H9 (cell line): ENCODE results near the gene MEGF9. TPM values are rescaled to one million over a fixed set of nuclear protein-coding genes. Genes with fewer than 3 reads are reported as not detected.

ENCODE experiments used
- DNase-seq: peaks from one replicate; pipeline ENCODE4 v3.0.0-alpha.2; 2017
- H2AFZ ChIP-seq: one replicate; pipeline ENCODE4 v1.6.1; 2013; ENCODE audit warnings: mild to moderate bottlenecking, low read length, control low read depth, moderate library complexity
- H2AK5ac ChIP-seq: 2 replicates; pipeline ENCODE4 v1.6.1; 2013; ENCODE audit warnings: low read length, control low read depth, mixed read lengths; ENCODE audit not compliant: insufficient read length
- H2BK120ac ChIP-seq: one replicate; pipeline ENCODE4 v1.6.1; 2013; ENCODE audit warnings: low read depth, mild to moderate bottlenecking, low read length, control low read depth, inconsistent platforms; ENCODE audit not compliant: poor library complexity, severe bottlenecking
- H2BK12ac ChIP-seq: 2 replicates; pipeline ENCODE4 v1.6.1; 2013; ENCODE audit warnings: low read length, control low read depth, mixed read lengths, low read depth; ENCODE audit not compliant: insufficient read length
- H2BK15ac ChIP-seq: 2 replicates; pipeline ENCODE4 v1.6.1; 2013; ENCODE audit warnings: low read depth, low read length, control low read depth
- H2BK20ac ChIP-seq: one replicate; pipeline ENCODE4 v1.6.1; 2013; ENCODE audit warnings: low read depth, mild to moderate bottlenecking, low read length, control low read depth, inconsistent platforms; ENCODE audit not compliant: poor library complexity, severe bottlenecking
- H2BK5ac ChIP-seq: 2 replicates; pipeline ENCODE4 v1.6.1; 2013; ENCODE audit warnings: low read length, control low read depth, mixed read lengths; ENCODE audit not compliant: insufficient read length
- H3K14ac ChIP-seq: 2 replicates; pipeline ENCODE4 v1.6.1; 2013; ENCODE audit warnings: low read length, control low read depth; ENCODE audit not compliant: insufficient read depth
- H3K18ac ChIP-seq: 2 replicates; pipeline ENCODE4 v1.6.1; 2013; ENCODE audit warnings: low read depth, mild to moderate bottlenecking, mixed read lengths, low read length, control low read depth; ENCODE audit not compliant: insufficient read length
- H3K23ac ChIP-seq: 2 replicates; pipeline ENCODE4 v1.6.1; 2013; ENCODE audit warnings: low read length, control low read depth, mixed read lengths, low read depth; ENCODE audit not compliant: insufficient read length
- H3K23me2 ChIP-seq: 2 replicates; pipeline ENCODE4 v1.6.1; 2013; ENCODE audit warnings: low read depth, mild to moderate bottlenecking, mixed read lengths, low read length, control low read depth; ENCODE audit not compliant: insufficient read length, poor library complexity, severe bottlenecking
- H3K27ac ChIP-seq: 2 replicates; pipeline ENCODE4 v1.5.1; 2013; ENCODE audit warnings: low read length, control low read depth, mixed read lengths, low read depth; ENCODE audit not compliant: insufficient read length
- H3K27me3 ChIP-seq: 2 replicates; pipeline ENCODE4 v1.6.1; 2013; ENCODE audit warnings: low read length, control low read depth, inconsistent platforms; ENCODE audit not compliant: insufficient read depth
- H3K4ac ChIP-seq: 2 replicates; pipeline ENCODE4 v1.6.1; 2013; ENCODE audit warnings: low read depth, mild to moderate bottlenecking, control low read depth, inconsistent platforms, low read length, moderate library complexity
- H3K4me1 ChIP-seq: 2 replicates; pipeline ENCODE4 v1.6.1; 2013; ENCODE audit warnings: low read length, control low read depth, inconsistent platforms; ENCODE audit not compliant: insufficient read depth
- H3K4me2 ChIP-seq: 2 replicates; pipeline ENCODE4 v1.6.1; 2013; ENCODE audit warnings: low read length, control low read depth, mixed read lengths; ENCODE audit not compliant: insufficient read length, insufficient read depth
- H3K56ac ChIP-seq: 2 replicates; pipeline ENCODE4 v1.6.1; 2013; ENCODE audit warnings: low read depth, mild to moderate bottlenecking, mixed read lengths, low read length, control low read depth; ENCODE audit not compliant: insufficient read length
- H3K79me1 ChIP-seq: 2 replicates; pipeline ENCODE4 v1.6.1; 2013; ENCODE audit warnings: low read depth, mild to moderate bottlenecking, moderate library complexity, low read length, control low read depth, inconsistent platforms; ENCODE audit not compliant: insufficient read depth, poor library complexity, severe bottlenecking
- H3K79me2 ChIP-seq: 2 replicates; pipeline ENCODE4 v1.6.1; 2013; ENCODE audit warnings: low read length, control low read depth, inconsistent platforms; ENCODE audit not compliant: insufficient read depth
- H3K9ac ChIP-seq: 2 replicates; pipeline ENCODE4 v1.6.1; 2013; ENCODE audit warnings: low read length, control low read depth, mixed read lengths; ENCODE audit not compliant: insufficient read length; ENCODE audit errors: extremely low read depth
- H3K9me3 ChIP-seq: one replicate; pipeline ENCODE4 v1.6.1; 2013; ENCODE audit warnings: low read depth, low read length, inconsistent platforms; ENCODE audit not compliant: control insufficient read depth
- H3T11ph ChIP-seq: one replicate; pipeline ENCODE4 v1.6.1; 2013; ENCODE audit warnings: mild to moderate bottlenecking, low read length, control low read depth, inconsistent platforms
- H4K20me1 ChIP-seq: one replicate; pipeline ENCODE4 v1.6.1; 2013; ENCODE audit not compliant: control insufficient read depth, insufficient read length, insufficient read depth
- H4K5ac ChIP-seq: 2 replicates; pipeline ENCODE4 v1.6.1; 2013; ENCODE audit warnings: low read depth, mild to moderate bottlenecking, mixed read lengths, low read length, control low read depth; ENCODE audit not compliant: insufficient read length
- H4K8ac ChIP-seq: replicated peaks from 2 replicates; pipeline ENCODE4 v1.6.1; 2013; ENCODE audit warnings: low read length, control low read depth, mixed read lengths, low read depth; ENCODE audit not compliant: insufficient read length
- H4K91ac ChIP-seq: 2 replicates; pipeline ENCODE4 v1.6.1; 2013; ENCODE audit warnings: low read depth, mild to moderate bottlenecking, moderate library complexity, mixed read lengths, low read length, control low read depth; ENCODE audit not compliant: insufficient read length
- H3K27ac Mint-ChIP-seq, 3 experiments: 2 replicates in 2 of 3; 3 replicates in 1 of 3; pipeline ENCODE4 v1.8.0; 2020 to 2021; ENCODE audit warnings: mixed read lengths in 3 of 3, mild to moderate bottlenecking in 1 of 3, moderate library complexity in 1 of 3
- H3K27me3 Mint-ChIP-seq: 2 replicates; pipeline ENCODE4 v1.8.0; 2021; ENCODE audit warnings: low read depth, mild to moderate bottlenecking, moderate library complexity, mixed read lengths
- H3K36me3 Mint-ChIP-seq, 3 experiments: 2 replicates in 2 of 3; 3 replicates in 1 of 3; pipeline ENCODE4 v1.8.0; 2020 to 2021; ENCODE audit warnings: low read depth in 3 of 3, mixed read lengths in 3 of 3; ENCODE audit not compliant: insufficient read depth in 1 of 3
- H3K4me1 Mint-ChIP-seq, 2 experiments: 2 replicates each; pipeline ENCODE4 v1.8.0; 2020; ENCODE audit warnings: mixed read lengths in 2 of 2
- H3K4me3 Mint-ChIP-seq, 2 experiments: 2 replicates in 1 of 2; 3 replicates in 1 of 2; pipeline ENCODE4 v1.8.0; 2020 to 2021; ENCODE audit warnings: mild to moderate bottlenecking in 2 of 2, mixed read lengths in 2 of 2, moderate library complexity in 1 of 2
- H3K9me3 Mint-ChIP-seq, 2 experiments: 2 replicates in 1 of 2; 3 replicates in 1 of 2; pipeline ENCODE4 v1.8.0; 2020; ENCODE audit warnings: mild to moderate bottlenecking in 2 of 2, mixed read lengths in 2 of 2, moderate library complexity in 1 of 2
- WGBS: extraction: QIAGEN DNeasy Blood & Tissue Kit; methylation state at CpG from one replicate; pipeline ENCODE4 v1.1.7; 2013; ENCODE audit warnings: missing lambda C conversion rate, low lambda C conversion rate, mixed read lengths; ENCODE audit not compliant: insufficient read length; ENCODE audit errors: extremely low coverage; 5-methylcytosine and 5-hydroxymethylcytosine counted together
- total RNA-seq: library from RNA; stranded (reverse); gene quantifications from 2 replicates; pipeline ENCODE4 v1.2.1, GENCODE V29; 2021
- TF ChIP-seq, protein P1 (sequence below): fragments of 200-600 bp; sonication (generic); conservative IDR thresholded peaks from 3 replicates; pipeline ENCODE4 v1.8.0; 2021; ENCODE audit warnings: antibody characterized with exemption, mild to moderate bottlenecking

The MEGF9 gene
- total RNA-seq, 1 experiment from 2014 or later: 0.94 TPM

GRCh38 chr9:120654272-120654671 is 60.0 kb downstream of the MEGF9 start:
- no peak overlapping the region for H4K5ac ChIP-seq
- no peak overlapping the region for H2BK15ac ChIP-seq
- H3K56ac ChIP-seq: no peak overlapping the region
- H2AFZ ChIP-seq: no peak overlapping the region
- TF ChIP-seq, protein P1, sequence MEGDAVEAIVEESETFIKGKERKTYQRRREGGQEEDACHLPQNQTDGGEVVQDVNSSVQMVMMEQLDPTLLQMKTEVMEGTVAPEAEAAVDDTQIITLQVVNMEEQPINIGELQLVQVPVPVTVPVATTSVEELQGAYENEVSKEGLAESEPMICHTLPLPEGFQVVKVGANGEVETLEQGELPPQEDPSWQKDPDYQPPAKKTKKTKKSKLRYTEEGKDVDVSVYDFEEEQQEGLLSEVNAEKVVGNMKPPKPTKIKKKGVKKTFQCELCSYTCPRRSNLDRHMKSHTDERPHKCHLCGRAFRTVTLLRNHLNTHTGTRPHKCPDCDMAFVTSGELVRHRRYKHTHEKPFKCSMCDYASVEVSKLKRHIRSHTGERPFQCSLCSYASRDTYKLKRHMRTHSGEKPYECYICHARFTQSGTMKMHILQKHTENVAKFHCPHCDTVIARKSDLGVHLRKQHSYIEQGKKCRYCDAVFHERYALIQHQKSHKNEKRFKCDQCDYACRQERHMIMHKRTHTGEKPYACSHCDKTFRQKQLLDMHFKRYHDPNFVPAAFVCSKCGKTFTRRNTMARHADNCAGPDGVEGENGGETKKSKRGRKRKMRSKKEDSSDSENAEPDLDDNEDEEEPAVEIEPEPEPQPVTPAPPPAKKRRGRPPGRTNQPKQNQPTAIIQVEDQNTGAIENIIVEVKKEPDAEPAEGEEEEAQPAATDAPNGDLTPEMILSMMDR: no peak
- Mint-ChIP-seq H3K4me3 (no peak overlapping the region), H3K9me3 (no peaks in the 10 kb centered on the region), H3K36me3 (no peaks in the 10 kb centered on the region), H3K27me3 (no peaks in the 10 kb centered on the region), H3K4me1 (no peaks in the 10 kb centered on the region), H3K27ac (no peak overlapping the region)
- no peak overlapping the region for H2BK5ac ChIP-seq
- no peak overlapping the region for H3K14ac ChIP-seq
- H4K20me1 ChIP-seq: no peaks in the 10 kb centered on the region
- no peak overlapping the region for H3K18ac ChIP-seq
- H2BK12ac ChIP-seq: no peak overlapping the region
- no peak overlapping the region for H3T11ph ChIP-seq
- H3K9me3 ChIP-seq: no peaks in the 10 kb centered on the region
- H3K27ac ChIP-seq: no peak overlapping the region
- H3K4ac ChIP-seq: no peak overlapping the region
- H2BK120ac ChIP-seq: no peak overlapping the region
- no CpG with 5 or more reads among the region's 4 CpGs for WGBS
- H3K23ac ChIP-seq: no peak overlapping the region
- no peaks in the 10 kb centered on the region for H3K79me2 ChIP-seq
- no peak overlapping the region for H4K91ac ChIP-seq
- H3K4me2 ChIP-seq: no peak overlapping the region
- no peaks in the 10 kb centered on the region for H3K23me2 ChIP-seq
- H3K9ac ChIP-seq: no peak overlapping the region
- no peaks in the 10 kb centered on the region for H3K27me3 ChIP-seq
- no peaks in the 10 kb centered on the region for H3K4me1 ChIP-seq
- no peak for DNase-seq
- H4K8ac ChIP-seq: no peak overlapping the region
- H2AK5ac ChIP-seq: no peak overlapping the region
- no peak overlapping the region for H2BK20ac ChIP-seq
- H3K79me1 ChIP-seq: no peaks in the 10 kb centered on the region
